GM21515 (cell line): ENCODE measurements around the gene SYNJ2BP.

Source experiments
- ATAC-seq: cut with Tn5 transposase; IDR thresholded peaks from one replicate; pipeline ENCODE4 v1.9.1; 2021; ENCODE audit not compliant: unreplicated experiment

SYNJ2BP gene

GRCh38 chr14:70392676-70393075 lies 24.2 kb downstream of the SYNJ2BP start:
- no peak for ATAC-seq

GRCh38 chr14:70391493-70392391 lies 25.1 kb downstream of the SYNJ2BP start:
- no peak for ATAC-seq

GRCh38 chr14:70382536-70382935 lies 34.4 kb downstream of the SYNJ2BP start:
- ATAC-seq, result no peak

GRCh38 chr14:70380824-70381223 lies 36.1 kb downstream of the SYNJ2BP start:
- ATAC-seq, result no peak

GRCh38 chr14:70378696-70379095 lies 38.2 kb downstream of the SYNJ2BP start:
- no peak for ATAC-seq
